ENCODE measurements around the gene COL5A1. TPM values are rescaled to one million over a fixed set of nuclear protein-coding genes. Genes with fewer than 3 reads are reported as not detected.
"Not testable (repeated sequence)": the region's sequence is repeated elsewhere in the genome, so short reads cannot be mapped to it uniquely, and the experiment has no call there.

COL5A1 gene
- total RNA-seq, 1 donor from 2014 or later, result 2.8 TPM

- no peak for DNase-seq (ENCODE audit: low read depth in 2 of 2)
Measured at GRCh38 chr9:134676886-134677285, 35.3 kb downstream of the COL5A1 start.

- DNase-seq (ENCODE audit: low read depth in 2 of 2), result no peak
Measured at GRCh38 chr9:134677743-134678142, 36.1 kb downstream of the COL5A1 start.

GRCh38 chr9:134678206-134678605, 36.6 kb downstream of the COL5A1 start:
- DNase-seq (ENCODE audit: low read depth in 2 of 2), result no peak

GRCh38 chr9:134678666-134679443, 37.3 kb downstream of the COL5A1 start:
- no peak for DNase-seq (ENCODE audit: low read depth in 2 of 2)

- no peak for DNase-seq (ENCODE audit: low read depth in 2 of 2)
Measured at GRCh38 chr9:134679616-134680392, 38.2 kb downstream of the COL5A1 start.

- DNase-seq (ENCODE audit: low read depth in 2 of 2), result no peak
Measured at GRCh38 chr9:134680393-134681060, 38.9 kb downstream of the COL5A1 start.

GRCh38 chr9:134681061-134681661, 39.6 kb downstream of the COL5A1 start:
- no peak for DNase-seq (ENCODE audit: low read depth in 2 of 2)

GRCh38 chr9:134682026-134682425, 40.4 kb downstream of the COL5A1 start:
- DNase-seq (ENCODE audit: low read depth in 2 of 2), result no peak

GRCh38 chr9:134682651-134683364, 41.2 kb downstream of the COL5A1 start:
- DNase-seq (ENCODE audit: low read depth in 2 of 2), result no peak

- DNase-seq (ENCODE audit: low read depth in 2 of 2), result no peak
Measured at GRCh38 chr9:134683714-134684374, 42.2 kb downstream of the COL5A1 start.

GRCh38 chr9:134684375-134684723, 42.7 kb downstream of the COL5A1 start:
- DNase-seq (ENCODE audit: low read depth in 2 of 2), result no peak

GRCh38 chr9:134684941-134685340, 43.3 kb downstream of the COL5A1 start:
- DNase-seq (ENCODE audit: low read depth in 2 of 2), result not testable (repeated sequence)

- DNase-seq (ENCODE audit: low read depth in 2 of 2), result no peak
Measured at GRCh38 chr9:134685784-134686183, 44.2 kb downstream of the COL5A1 start.

- no peak for DNase-seq (ENCODE audit: low read depth in 2 of 2)
Measured at GRCh38 chr9:134686896-134687295, 45.3 kb downstream of the COL5A1 start.

GRCh38 chr9:134687556-134687955, 46.0 kb downstream of the COL5A1 start:
- DNase-seq (ENCODE audit: low read depth in 2 of 2), result no peak

GRCh38 chr9:134688231-134688630, 46.6 kb downstream of the COL5A1 start:
- no peak for DNase-seq (ENCODE audit: low read depth in 2 of 2)

- DNase-seq (ENCODE audit: low read depth in 2 of 2), result no peak
Measured at GRCh38 chr9:134688661-134689320, 47.2 kb downstream of the COL5A1 start.

- peak; percentile 61 to 71 for DNase-seq (ENCODE audit: low read depth in 2 of 2)
Measured at GRCh38 chr9:134689321-134690181, 47.9 kb downstream of the COL5A1 start.

GRCh38 chr9:134690301-134690751, 48.7 kb downstream of the COL5A1 start:
- no peak for DNase-seq (ENCODE audit: low read depth in 2 of 2)

Measured in lung microvascular endothelial cell (primary cell).